GM10248 (cell line): ENCODE data around the gene OLFM2.

ENCODE experiments used
- CTCF ChIA-PET: fragments of 300-600 bp; sonication (Branson Sonifier 250); formaldehyde crosslinking; extraction: SDS; loops from one replicate; lab custom pipeline; 2021; ENCODE audit warnings: antibody characterized with exemption; lab: Yijun Ruan, JAX
- POLR2A ChIA-PET: fragments of 350-650 bp; sonication (Branson Sonifier 250); formaldehyde crosslinking; extraction: SDS; loops from one replicate; lab custom pipeline; 2020; ENCODE audit warnings: antibody characterized with exemption; lab: Yijun Ruan, JAX
- DNase-seq: peaks from one replicate; pipeline ENCODE4 v3.0.0; 2012; ENCODE audit errors: extremely low spot score
- TF ChIP-seq, protein P1 (sequence below): IDR thresholded peaks from 2 replicates; pipeline ENCODE4 v1.5.1; 2012; ENCODE audit warnings: mild to moderate bottlenecking, low read depth; ENCODE audit errors: extremely low read depth, missing control alignments, control extremely low read depth

OLFM2 gene

DNA sequence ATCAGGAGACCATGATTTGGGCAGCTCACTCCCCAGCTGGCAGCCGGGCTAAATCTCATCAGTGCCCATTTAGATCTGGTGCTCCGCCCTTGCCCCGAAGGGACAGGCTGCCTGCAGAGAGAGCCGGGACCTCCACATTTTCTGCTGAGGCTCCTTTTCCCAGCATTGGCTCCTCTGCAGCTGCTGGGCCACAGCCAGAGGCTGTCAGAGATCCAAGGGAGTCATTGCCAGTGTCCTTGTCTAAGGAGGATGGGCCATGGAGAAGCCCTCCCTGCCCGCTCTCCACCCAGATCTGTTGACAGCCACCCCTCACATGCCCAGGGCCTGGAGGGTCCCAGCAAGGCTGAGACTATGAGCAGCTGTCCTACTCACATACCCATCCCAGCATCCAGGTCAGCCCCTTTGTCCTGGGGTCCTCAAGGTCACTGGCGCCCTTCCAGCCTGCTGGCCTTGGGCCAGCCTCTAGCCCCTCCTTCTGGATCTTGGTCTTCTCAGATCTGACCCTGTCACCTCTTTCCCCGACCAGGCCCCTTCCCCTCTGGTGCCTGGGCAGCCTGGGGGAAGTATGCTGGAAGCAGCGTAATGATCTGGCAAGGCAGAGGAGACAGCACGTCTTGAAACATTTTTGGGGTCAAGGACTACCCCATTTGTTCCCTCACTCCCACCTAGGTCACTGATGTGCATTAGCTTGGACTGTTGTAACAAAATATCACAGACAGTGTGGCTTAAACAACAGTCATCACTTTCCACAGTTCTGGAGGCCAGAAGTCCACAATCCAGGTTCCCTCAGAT lies 93.3 kb downstream of the OLFM2 start:
- no peak for DNase-seq
- TF ChIP-seq, protein P1, sequence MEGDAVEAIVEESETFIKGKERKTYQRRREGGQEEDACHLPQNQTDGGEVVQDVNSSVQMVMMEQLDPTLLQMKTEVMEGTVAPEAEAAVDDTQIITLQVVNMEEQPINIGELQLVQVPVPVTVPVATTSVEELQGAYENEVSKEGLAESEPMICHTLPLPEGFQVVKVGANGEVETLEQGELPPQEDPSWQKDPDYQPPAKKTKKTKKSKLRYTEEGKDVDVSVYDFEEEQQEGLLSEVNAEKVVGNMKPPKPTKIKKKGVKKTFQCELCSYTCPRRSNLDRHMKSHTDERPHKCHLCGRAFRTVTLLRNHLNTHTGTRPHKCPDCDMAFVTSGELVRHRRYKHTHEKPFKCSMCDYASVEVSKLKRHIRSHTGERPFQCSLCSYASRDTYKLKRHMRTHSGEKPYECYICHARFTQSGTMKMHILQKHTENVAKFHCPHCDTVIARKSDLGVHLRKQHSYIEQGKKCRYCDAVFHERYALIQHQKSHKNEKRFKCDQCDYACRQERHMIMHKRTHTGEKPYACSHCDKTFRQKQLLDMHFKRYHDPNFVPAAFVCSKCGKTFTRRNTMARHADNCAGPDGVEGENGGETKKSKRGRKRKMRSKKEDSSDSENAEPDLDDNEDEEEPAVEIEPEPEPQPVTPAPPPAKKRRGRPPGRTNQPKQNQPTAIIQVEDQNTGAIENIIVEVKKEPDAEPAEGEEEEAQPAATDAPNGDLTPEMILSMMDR, result no peak
- ChIA-PET POLR2A (no interaction called here), CTCF (no interaction called here)

DNA sequence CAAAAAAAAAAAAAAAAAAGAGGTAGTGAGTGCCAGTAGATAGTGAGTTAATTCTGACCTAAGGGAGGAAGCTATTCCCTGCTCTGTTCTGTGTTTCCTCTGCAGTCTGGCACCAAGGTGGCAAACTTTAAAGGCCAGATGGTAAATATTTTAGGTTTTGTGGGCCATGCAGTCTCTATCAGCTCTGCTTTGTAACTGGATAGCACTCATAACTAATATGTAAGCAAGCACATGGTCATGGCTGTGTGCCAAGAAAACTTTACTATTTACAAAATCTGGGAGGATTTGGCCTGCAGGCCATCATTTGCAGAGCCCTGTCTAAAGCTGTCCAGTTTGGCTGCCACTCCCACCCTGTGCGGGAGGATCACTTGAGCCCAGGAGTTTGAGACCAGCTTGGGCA lies 96.9 kb downstream of the OLFM2 start:
- no peak for DNase-seq
- TF ChIP-seq, protein P1, result no peak
- ChIA-PET CTCF (interaction anchor here (0.8 to 1.4 kb wide), 3 partner anchors 11 to 28 kb away, joined by 3 read pairs; partner anchors contain the start of gene UBL5), POLR2A (interaction anchor here (0.7 kb wide), 1 partner anchor 214 kb away, joined by 5 read pairs; no protein-coding TSS in a partner anchor)

DNA sequence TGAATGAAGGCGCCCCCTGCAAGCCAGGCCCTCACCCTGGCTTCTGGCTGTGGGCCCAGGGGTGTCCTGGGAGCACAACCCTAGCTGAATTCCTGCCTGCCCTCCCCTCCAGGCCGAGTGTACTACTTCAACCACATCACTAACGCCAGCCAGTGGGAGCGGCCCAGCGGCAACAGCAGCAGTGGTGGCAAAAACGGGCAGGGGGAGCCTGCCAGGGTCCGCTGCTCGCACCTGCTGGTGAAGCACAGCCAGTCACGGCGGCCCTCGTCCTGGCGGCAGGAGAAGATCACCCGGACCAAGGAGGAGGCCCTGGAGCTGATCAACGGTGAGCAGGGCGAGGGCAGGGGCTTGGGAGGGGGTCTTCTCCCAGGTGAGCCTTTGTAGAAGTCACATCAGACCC lies 98.0 kb downstream of the OLFM2 start:
- TF ChIP-seq, protein P1, result no peak
- ChIA-PET POLR2A (no interaction called here), CTCF (interaction anchor here (1.4 kb wide), 1 partner anchor 30 kb away, joined by 3 read pairs; no protein-coding TSS in a partner anchor)
- DNase-seq, result no peak

DNA sequence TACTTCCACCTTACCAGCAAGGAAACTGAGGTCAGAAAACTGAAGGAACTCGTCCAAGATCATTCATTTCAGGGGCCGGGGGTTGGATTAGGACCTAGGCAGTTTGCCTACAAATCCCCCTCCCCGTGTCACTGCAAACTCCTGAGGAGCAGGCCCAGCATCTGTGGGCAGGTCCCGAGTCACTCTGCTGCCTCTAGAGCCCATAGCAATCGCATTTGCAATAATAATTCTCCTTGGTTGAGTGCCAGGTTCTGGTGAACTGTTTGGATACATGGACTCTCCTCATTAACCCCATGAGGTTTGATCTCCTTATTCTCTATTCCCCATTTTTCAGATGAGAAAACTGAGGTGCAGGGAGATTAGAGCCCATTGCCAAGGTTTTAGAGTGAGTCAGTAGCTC lies 100.3 kb downstream of the OLFM2 start:
- no peak for DNase-seq
- TF ChIP-seq, protein P1, result no peak
- ChIA-PET CTCF (no interaction called here), POLR2A (no interaction called here)

DNA sequence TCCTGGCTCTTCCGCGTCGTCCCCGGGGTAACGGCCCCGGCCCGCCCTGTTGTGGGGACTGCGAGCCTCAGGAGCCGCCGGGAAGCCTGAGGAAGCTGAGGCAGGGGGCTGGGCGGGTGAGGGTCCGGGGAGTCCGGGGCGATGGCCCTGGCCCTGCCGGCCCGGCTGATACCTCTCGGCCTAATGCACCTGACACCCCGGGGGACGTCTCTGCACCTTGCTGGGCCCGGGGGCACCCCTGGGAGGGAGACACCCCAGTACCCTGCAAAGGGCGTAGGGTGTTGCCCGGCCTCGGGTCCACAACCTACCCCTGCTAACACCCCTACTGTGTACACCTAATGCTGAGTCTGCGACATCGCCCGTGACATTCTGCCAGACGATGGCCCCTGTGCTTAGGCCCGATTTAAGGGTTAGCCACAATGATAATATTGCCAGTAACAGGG lies 100.8 kb downstream of the OLFM2 start:
- TF ChIP-seq, protein P1, result no peak
- DNase-seq, result no peak
- POLR2A ChIA-PET, result interaction anchor here (0.6 kb wide), 1 partner anchor 11 kb away, joined by 3 read pairs; no protein-coding TSS in a partner anchor
- CTCF ChIA-PET, result interaction anchor here (0.9 to 1.0 kb wide), 2 partner anchors 9 to 40 kb away, joined by 3 to 5 read pairs; no protein-coding TSS in a partner anchor

DNA sequence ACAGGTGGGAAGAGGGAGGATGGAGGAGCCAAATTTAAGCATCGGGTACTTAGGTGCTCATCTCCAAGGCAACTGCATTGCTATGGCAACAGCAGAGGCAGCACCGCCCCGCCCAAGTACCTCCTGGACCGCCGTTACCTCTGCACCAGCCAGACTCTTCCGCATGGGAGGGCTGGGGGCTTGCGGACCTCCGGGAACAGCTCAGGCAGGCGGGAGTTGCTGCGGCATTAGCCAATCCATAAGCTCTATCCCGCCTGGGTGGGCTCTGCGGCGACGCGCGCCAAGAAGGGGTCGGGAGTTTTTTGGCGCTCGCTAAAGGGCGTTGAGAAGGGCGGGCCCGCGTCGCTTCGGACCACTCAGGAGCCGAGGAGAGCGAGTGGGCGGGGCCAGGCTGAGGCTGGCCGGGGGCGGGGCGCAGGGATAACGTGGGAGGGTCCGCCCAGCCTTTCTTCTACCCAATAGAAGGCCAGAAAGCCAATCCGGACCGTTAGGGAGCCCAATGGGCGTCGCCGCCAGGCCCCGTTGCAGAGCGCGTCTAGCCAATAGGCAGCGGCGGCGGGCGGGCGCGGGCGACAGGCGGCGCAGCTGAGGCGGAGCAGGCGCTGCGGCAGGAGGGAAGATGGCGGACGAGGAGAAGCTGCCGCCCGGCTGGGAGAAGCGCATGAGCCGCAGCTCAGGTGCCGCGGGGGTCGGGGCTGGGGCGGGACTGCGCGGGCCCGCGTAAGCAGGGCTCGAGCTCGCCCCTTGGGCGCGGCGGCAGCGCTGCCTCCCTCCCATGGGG lies 101.4 kb downstream of the OLFM2 start, which contains the start of gene PIN1:
Gene PIN1, plus strand, starts transcription at position 593 of the 781 bp plus-strand sequence. Its CDS starts 27 bp downstream, at position 620.
- TF ChIP-seq, protein P1, result peak; percentile 56
- POLR2A ChIA-PET, result interaction anchor here (0.5 to 0.6 kb wide), 3 partner anchors 12 to 1319 kb away, joined by 3 to 5 read pairs (median 3); no protein-coding TSS in a partner anchor
- CTCF ChIA-PET, result interaction anchor here (0.6 to 1.0 kb wide), 3 partner anchors 8 to 58 kb away, joined by 3 to 5 read pairs (median 3); no protein-coding TSS in a partner anchor
- DNase-seq, result peak; percentile 99
